Stimulated activated CD4-positive, alpha-beta T cell treated with anti-CD3 and anti-CD28 coated beads, Interleukin-2, amount 100 ng/mL, for 4 hours (primary cell): ENCODE results near the gene GBX1.

Experiments used
- DNase-seq: peaks from one replicate; pipeline ENCODE4 v3.0.0-alpha.2; 2020; ENCODE audit warnings: low read depth

GBX1 gene

DNA sequence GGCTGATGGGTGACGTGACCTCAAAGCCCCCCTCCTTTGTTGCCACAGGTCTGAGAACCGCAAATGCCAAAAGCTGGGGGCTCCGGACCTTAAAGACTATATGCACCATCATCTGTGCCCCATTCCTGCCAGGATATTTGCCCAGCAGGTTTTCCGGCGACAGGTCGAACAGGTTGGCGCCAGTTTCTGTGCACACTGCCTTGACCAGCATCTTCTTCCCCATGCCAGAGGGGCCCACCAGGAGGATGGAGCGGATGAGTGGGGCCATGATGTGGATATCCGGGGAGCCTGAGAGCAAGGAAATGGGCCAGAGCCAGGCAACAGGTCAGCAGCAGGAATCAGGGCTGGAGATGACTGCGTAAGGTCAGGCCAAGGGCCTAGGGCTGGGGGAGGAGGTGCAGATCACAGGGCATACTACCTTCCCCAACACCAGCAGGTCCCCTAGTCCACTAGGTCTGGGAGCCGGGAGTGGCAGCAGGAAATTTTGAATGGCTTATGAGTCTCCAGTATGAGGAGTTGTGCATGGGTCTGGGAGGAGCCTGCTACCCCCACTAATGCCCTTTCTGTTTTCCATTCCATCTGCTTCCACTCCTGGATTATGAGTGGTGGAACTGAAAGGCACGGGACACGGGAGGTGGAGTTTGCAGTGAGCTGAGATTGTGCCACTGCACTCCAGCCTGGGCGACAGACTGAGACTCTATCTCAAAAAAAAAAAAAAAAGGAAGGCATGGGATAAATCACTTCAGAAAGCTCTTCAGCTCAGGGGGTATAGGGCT is 25.9 kb upstream of the GBX1 start:
- no peak for DNase-seq

DNA sequence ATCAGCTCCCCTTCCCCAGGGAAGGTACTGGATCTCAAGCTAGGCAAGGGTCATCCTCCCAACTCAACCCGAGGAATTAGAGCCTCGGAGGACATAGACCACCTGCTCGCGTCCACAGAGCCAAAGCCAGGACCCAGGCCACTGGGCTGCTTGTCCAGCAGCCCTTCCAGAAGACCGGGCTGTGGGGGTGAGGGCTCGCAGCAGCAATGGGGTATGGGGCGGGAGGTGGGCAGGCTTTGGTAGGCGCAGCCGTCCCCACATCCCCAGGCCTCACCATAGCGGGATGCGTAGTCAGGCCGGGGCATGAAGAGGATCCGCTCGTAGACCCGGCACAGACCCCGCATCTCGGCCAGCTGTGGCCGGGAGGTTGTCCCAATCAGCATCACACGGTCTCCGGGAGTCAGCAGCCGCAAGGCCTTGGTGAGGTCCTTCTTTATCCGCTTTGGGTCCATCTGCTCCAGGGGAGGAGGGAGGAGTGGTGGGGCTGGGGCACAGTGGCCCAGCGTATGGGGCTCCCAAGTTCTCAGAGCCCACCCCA is 24.6 kb upstream of the GBX1 start:
- DNase-seq, result no peak

DNA sequence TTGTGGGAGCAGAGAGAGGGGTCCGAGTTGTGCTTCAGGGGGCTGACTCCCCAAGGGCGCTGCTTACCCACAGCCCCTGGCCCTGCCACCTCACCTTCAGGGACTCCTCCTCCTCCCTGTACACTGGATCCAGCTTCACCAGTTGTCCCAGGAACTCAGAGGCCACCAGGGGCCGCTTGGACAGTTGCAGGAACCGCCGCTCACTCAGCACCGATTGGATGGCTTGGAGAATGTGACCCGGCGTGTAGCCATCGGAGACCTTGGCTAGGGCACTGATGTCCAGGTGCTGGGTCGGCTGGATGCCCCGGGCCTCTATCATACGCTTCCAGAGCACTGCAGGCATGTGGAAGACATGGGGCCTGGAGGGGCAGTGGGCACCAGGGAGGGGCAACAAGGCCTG is 24.1 kb upstream of the GBX1 start:
- no peak for DNase-seq

DNA sequence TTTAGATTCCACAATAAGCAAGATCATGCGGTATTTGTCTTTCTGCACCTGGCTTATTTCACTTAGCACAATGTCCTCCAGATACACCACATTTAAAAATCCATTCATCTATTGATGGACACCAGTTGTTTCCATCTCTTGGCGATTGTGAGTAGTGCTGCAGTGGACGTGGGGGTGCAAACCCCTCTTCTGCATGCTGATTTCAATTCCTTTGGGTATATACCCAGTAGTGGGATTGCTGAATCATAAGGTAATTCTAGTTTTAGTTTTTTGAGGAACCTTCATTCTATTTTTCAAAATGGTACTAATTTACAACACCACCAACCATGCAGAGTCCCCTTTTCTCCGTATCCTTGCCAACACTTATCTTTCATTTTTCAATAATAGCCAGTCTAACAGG is 21.5 kb upstream of the GBX1 start:
- DNase-seq, result no peak

DNA sequence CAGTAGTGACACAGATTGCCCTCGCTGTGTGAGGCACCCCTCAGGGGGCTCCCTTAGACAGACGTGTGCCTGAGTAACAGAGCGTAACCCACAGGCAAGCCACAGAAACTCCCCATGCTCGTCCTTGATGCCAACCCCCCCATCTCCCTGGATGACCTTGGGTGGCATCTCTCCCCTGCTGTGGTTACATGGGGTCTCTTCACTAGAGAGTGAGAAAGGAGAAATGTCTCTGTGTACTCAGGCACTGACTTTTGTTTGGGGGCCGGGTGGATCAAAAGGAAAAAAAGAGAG is 20.7 kb upstream of the GBX1 start:
- DNase-seq, result no peak

DNA sequence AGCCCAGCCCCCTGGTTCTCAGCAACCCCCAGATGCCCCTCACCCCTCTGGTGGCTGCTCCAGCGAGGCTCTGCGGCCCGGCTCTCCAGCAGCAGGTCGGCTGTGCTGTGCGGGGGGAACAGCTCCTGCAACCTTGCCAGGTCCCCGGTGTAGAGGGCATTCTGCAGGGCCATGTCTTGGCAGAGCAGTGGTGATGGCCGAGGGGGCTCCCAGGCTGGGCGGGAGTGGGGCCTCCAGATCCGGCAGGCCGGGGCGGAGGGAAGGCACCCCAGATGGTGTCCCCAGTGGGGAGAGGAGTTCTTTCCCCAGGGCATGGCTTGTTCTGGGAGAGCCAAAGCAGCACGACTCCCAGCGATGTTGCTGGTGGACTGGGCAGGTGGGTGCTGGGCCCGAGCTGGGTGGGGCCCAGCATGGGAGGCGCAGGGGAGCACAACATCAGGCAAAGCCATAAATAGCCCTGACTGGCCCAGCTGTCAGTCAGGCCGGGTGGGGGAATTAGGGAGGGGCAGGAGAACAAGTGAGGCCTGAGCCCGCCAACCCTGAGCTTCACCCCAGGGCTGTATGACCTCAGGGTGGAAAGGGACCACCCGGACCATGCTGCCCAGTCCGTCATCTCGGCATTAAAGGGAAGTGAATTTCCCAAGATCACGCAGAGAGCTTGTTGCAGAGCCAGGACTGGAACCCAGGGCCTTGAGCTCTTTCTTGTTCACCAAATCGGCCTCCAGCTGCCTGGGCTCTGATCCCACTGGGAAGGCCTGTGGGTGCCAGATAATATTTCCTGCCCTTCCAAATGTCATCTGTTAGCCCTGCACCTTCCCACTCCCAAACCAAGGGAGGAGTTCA is 20.1 kb upstream of the GBX1 start:
- no peak for DNase-seq

DNA sequence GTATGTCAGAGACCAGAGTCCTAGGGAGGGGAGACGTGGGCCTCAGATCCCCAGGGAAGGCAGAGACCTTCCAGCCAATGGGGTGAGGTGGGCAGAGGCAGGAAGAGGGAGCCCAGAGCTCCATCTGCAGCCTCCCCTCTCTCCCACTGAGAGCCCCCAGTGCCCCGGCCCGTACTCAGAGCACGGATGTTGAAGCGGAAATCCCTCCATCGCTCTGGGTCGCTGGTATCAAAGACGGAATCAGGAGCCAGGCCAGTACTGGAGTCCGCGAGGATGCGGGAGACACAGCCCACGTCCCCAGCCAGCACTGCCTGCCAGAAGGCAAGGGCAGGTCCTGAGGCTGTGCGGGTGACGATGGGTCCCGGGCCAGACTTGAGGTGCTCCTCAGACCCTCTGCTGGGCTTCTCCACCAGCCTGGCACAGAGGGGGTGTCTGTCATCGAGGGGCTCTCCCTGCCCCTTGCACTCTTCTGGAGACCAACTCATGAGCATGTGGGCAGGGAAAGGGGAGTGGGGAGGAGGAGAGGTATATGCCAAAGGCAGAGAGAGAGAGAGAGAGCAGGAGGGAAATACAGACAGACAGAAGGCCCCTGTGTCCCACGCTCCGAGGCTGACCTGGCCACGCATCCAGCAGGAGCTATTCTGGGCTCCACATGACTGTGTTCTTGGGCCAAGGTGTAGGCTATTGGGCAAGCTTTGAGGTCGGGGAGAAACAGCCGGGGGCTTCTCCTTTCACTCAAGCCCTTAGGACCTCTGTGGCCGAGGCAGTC is 19.3 kb upstream of the GBX1 start, which contains the start of gene ASB10:
ASB10 (minus strand) TSS at position 611 of the 769 bp plus-strand sequence; CDS start at position 491, 120 bp downstream.
- no peak for DNase-seq

DNA sequence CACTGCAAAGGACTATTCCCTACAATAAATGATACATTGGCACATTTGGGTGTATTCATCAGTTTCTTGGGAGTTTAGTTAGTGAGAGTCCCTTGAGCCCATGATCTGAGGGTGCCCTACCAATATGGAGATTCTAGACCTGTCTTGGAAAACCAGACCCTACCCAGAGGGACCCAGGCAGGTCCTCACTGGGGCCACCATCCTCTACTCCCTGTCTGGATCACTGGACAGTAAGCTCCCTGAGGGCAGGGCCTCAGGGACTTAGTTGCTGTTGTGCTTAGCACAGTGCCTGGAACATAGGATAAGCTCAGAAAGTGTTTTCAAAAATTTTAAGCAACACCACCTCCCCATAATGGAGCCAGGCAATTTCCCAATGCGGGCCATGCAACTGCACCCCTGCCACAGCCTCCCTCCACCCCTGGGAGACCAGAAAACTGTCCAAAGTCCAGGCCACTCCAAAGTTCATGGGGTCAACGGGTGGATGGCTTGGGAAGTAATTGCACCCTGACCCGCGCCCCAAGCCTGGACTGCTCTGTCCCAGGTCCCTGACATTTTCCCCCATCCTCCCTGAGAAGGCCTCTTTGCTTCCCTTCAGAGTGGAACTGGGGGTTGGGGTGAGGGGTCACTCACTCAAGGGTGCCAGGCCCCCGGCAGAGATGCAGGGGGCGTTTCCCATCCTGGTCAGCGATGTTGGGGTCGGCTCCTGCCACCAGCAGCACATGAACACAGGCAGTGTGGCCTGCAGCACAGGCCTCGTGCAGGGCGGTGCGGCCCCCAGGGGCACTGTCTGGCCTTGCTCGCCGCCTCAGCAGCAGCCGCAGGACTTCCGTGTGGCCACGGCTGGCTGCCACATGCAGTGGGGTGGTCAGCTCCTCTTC is 18.5 kb upstream of the GBX1 start:
- no peak for DNase-seq

DNA sequence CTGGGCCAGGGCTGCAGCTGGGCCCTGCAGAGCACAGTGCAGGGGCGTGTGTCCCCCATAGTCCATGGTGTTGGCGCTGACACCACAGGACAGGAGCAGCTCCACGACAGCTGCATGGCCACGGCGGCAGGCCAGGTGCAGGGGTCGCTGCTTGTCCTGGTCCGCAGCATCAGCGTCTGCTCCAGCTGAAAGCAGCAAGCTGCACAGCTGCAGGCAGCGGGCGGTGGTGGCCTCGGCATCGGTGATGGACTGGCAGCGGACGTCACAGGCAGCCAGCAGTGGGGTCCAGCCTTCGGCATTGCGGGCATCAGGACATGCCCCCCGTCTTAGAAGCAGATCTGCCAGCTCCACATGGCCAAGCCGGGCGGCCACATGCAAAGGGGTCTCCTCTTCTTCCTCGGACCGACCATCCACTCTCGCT is 13.5 kb upstream of the GBX1 start:
- no peak for DNase-seq

DNA sequence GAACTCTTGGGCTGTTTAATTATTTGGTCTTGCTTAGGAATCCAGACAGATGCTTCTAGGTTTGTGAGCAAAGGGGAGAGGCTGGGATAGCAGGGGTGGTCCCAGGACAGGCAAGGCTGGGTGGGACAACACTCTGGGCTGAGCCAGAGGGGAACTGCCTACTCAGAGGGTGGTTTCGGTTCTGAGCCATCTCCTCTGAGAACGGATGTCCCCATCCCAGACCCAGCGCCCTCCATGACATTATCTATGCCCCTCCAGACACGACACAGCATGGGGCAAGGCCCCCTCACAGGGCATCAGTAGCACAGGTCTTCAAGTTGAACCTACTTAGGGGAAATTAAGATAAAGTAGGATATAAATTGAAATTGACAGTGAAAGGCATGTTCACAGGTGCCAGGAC is 12.5 kb upstream of the GBX1 start:
- DNase-seq, result no peak

DNA sequence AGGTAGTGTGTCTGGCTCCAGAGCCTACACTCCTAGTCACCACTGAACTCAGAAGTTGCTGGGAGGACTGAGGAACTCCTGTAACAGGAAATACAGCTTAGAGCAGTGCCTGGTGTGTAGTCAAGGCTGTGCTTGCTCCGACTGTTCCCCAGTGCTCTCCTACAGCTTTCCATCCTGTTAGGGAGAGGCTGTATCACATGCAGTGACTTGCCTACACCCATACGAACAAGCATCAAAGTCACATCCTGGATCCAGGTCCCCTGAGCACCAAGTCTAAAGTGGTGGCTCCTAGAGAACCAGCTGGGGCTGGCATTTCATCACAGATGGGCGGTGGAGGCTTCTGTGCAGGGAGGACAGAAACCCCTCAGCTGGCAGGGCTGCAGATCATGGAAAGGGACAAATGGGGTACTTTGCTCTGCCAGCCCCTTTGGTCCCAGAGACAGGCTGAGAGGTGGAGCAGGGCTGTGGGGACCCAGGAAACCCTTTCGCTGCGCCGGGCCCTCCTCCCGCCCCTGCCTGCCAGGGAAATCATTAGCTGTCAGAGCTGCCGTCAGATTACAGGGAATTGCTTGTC is 11.9 kb upstream of the GBX1 start:
- DNase-seq, result no peak

DNA sequence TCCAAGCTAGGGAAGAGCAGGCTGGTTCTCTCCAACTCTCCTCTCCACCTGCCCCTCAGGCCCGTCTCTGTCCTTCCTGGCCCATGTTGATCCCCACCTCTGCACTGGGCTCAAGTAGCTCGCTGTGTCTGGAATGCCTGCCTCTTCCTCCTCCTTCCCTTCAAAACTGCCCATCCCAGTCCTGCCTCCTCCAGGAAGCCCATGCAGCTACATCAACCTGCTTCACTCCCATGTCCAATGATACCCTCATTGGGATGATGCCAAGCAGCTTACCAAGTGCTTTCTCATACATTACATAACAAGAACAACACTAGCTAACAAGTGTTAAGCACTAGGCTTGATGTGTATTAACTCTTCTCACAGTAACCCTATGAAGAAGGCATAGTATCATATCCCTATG is 11.3 kb upstream of the GBX1 start:
- DNase-seq, result no peak

DNA sequence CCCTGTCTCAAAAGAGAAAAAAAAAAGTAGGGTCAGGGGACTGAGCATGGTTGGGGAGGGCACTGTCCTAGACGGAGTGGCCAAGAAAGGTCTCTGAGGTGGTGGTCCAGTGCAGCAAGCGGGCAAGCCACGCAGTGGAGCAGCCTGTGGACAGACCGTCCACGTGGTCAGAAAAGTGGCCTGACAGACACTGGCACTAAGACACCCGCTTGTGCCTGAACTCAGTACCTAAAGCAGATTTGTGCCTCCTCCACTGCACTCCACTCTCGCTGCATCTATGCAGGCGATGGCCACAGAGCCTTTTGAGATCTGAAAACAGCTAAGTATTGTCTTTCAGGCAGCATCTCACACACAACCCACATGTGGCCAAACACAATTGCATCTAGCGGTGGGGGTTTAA is 10.7 kb upstream of the GBX1 start:
- DNase-seq, result no peak

DNA sequence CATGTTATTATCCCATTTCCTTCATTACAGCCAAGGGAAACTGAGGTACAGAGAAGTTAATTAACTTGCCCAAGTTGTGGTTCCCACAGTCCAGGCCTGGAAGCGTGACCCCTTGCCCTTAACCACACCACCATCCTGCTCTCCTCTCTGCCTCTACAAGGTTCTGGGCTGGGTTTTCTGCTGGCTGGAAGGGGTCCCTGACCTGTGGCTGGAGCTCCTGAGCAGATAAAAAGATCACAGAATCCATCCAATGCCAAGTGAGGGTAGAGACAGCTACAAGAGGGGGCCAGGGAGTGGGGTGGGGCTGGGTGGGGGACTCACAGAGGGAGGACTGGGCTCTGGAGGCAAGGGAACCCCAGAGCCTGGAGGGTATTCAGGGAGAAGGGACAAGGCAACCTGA is 9.8 kb upstream of the GBX1 start:
- DNase-seq, result no peak

DNA sequence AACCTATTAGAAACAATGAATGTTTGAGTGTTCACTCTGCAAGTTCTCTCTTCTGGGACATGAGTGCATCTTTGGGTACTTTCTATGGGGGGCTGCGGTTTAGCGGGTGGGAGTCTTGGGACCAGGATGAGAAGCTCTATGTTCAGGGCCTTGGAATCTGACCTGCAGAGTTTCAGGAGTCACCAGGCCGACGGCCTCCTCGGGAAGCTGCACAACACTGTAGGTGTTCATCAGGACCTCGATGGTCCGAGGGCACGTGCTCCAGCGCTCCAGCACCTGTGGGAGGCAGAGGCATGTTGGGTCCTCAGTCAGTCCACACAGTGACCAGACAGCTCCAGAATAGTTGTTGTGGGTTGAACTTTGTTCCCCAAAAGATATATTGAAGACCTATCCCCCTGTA is 8.9 kb upstream of the GBX1 start:
- DNase-seq, result no peak

DNA sequence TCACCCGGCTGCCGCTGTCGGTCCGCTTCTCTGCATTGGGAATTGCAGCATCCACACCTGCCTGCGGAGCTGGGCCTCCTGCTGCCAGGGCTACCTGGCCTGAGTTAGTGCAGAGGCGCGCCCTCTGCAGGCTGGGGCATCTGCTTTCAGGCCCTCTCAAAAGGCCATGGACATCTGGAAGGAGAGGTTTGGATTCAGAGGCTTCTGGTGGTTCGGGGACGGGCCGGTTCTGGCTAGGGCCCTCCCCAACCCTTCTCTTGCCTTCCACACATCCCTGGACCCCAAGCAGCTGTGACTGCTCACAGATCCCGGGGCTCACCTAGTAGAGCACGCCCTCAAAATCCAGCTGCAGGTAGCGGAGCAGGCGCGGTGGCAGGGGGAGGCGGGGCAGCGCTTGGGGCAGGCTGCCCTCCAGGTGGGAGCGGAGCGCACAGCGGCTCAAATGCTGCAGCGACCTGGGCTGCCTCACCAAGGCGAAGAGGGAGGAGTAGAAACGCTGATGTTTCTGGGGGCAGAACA is 8.4 kb upstream of the GBX1 start:
- no peak for DNase-seq

DNA sequence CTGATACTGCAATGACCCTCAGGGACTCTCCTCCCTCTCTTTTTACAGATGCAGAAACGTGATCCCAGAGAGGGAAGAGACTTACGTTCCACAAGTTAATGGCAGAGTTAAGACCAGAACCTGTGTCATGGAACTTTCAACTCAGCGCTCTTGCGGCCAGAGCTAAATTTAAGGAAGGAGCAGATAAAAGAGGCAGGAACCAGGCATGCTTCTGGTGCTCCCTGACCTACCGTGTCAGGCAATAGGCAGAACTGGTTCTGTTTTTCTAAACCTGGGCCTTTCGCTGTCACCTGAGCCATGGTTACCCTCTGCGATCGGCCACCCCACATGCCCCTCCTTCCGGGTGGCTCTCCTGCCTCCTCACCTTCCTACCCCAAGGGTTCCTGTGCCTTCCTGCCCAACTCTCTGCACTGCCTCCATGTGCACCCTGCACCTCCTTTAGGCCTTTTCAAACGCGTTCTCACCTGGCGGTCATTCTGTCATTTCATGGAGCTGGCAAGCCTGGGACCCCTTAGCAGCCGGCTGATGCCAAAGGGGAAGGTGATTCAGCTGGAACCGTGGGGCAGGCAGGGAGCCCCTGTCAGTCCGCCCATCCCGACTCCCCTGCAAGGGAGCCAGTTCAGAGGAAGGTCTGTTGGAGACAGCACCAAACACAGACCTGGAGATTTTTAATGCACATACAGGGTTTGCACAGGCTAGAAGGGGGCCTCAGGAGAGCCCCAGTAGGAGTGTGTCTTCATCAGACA is 7.7 kb upstream of the GBX1 start:
- DNase-seq, result no peak

DNA sequence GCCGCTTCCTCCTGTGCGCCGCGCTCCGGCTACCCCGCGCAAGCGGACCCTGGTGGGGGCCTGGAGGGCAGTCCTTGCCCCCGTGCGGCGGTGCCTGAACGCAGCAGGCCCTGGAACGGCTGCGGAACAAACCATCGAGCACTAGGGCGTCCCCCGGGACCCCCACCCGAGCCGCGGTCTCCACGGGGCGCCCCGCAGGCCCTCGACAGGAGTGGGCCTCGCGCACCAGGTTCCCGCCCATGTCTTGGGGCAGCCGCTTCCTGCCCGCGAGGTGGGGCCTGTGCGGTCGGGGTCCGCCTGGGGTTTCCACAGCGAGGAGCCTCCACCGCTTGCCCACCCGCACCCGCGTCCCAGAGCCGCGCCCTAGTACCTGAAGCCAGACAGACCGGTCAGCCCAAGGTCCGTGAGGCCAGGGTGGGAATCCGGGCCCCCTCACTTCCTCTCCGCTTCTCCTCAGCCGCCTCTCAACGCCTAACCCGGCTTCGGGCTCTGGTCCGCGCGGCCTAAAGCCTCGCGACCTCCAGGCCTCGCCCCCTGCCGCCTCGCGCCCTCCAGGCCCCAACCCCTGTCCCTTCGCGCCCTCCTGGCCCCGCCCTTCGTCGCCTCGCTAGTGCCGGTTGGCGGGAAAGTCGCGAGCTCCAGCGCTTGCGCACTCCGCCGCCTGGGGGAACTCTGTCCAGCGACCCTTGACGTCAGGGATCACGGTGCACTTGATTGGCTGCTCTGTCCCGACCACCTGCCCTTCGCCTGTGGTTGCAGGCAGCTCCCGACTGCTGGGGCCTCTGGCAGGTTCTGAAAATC is 7.0 kb upstream of the GBX1 start:
- no peak for DNase-seq
